IMR-90 (cell line): ENCODE results near the gene BBS1. TPM values are rescaled to one million over a fixed set of nuclear protein-coding genes. Genes with fewer than 3 reads are reported as not detected.
"Not testable (repeated sequence)": the region's sequence is repeated elsewhere in the genome, so short reads cannot be mapped to it uniquely, and the experiment has no call there.

Experiments
- ATAC-seq: fragments of 200-7000 bp; cut with Tn5 transposase; 2 replicates; pipeline ENCODE4 v1.9.1; 2020; ENCODE audit warnings: low read depth, mild to moderate bottlenecking, moderate library complexity
- BruUV-seq: library from RNA; stranded (reverse); fragments of 400-500 nt; replicated peaks from 2 replicates; lab custom pipeline; 2021; lab: Mats Ljungman, UMichigan
- CTCF ChIA-PET: fragments of 300-600 bp; formaldehyde crosslinking; extraction: SDS; loops from one replicate; lab custom pipeline; 2021; ENCODE audit warnings: antibody characterized with exemption; lab: Yijun Ruan, JAX
- POLR2A ChIA-PET: fragments of 300-600 bp; sonication (Branson Sonifier 250); formaldehyde crosslinking; loops from one replicate; lab custom pipeline; 2022; ENCODE audit warnings: antibody characterized with exemption; ENCODE audit not compliant: unreplicated experiment; lab: Charles Lee
- DNase-seq: peaks from one replicate; pipeline ENCODE4 v3.0.0; 2013
- H2AFZ ChIP-seq: replicated peaks from 2 replicates; pipeline ENCODE3; 2013; ENCODE audit warnings: low read length, mild to moderate bottlenecking; ENCODE audit not compliant: poor library complexity
- H2AK5ac ChIP-seq: 2 replicates; pipeline ENCODE4 v1.6.1; 2013; ENCODE audit warnings: low read depth, low read length, inconsistent platforms
- H2AK9ac ChIP-seq: replicated peaks from 2 replicates; pipeline ENCODE3; 2013; ENCODE audit warnings: mild to moderate bottlenecking, low read depth, low read length, moderate library complexity; ENCODE audit not compliant: poor library complexity
- H2BK120ac ChIP-seq: 2 replicates; pipeline ENCODE4 v1.6.1; 2013; ENCODE audit warnings: low read depth, low read length, inconsistent platforms
- H2BK15ac ChIP-seq: 3 replicates; pipeline ENCODE4 v1.6.1; 2013; ENCODE audit warnings: low read depth, low read length, inconsistent platforms
- H2BK20ac ChIP-seq: 2 replicates; pipeline ENCODE4 v1.6.1; 2013; ENCODE audit warnings: low read depth, mild to moderate bottlenecking, inconsistent platforms, low read length, moderate library complexity
- H2BK5ac ChIP-seq: 2 replicates; pipeline ENCODE4 v1.6.1; 2013; ENCODE audit warnings: mild to moderate bottlenecking, low read depth, low read length, inconsistent platforms; ENCODE audit not compliant: poor library complexity, severe bottlenecking
- H3K14ac ChIP-seq: replicated peaks from 2 replicates; pipeline ENCODE4 v1.6.1; 2013; ENCODE audit warnings: low read depth, low read length, inconsistent platforms
- H3K18ac ChIP-seq: 2 replicates; pipeline ENCODE4 v1.6.1; 2013; ENCODE audit warnings: low read depth, low read length, control low read depth
- H3K23ac ChIP-seq: 2 replicates; pipeline ENCODE4 v1.6.1; 2013; ENCODE audit warnings: low read depth, low read length, inconsistent platforms
- H3K27ac ChIP-seq: 2 replicates; pipeline ENCODE4 v1.5.1; 2013; ENCODE audit warnings: mild to moderate bottlenecking, control low read depth, low read length; ENCODE audit not compliant: insufficient read depth
- H3K27me3 ChIP-seq: 2 replicates; pipeline ENCODE4 v1.6.1; 2013; ENCODE audit warnings: low read length; ENCODE audit not compliant: control insufficient read depth, insufficient read depth
- H3K36me3 ChIP-seq: 2 replicates; pipeline ENCODE4 v1.6.1; 2013; ENCODE audit warnings: low read length, mixed read lengths; ENCODE audit not compliant: control insufficient read depth, insufficient read depth
- H3K4ac ChIP-seq: 2 replicates; pipeline ENCODE4 v1.6.1; 2013; ENCODE audit warnings: low read depth, low read length, inconsistent platforms
- H3K4me1 ChIP-seq: 2 replicates; pipeline ENCODE4 v1.6.1; 2013; ENCODE audit warnings: low read length, mixed read lengths; ENCODE audit not compliant: control insufficient read depth, insufficient read depth
- H3K4me2 ChIP-seq: 2 replicates; pipeline ENCODE4 v1.6.1; 2013; ENCODE audit warnings: low read depth, mild to moderate bottlenecking, control low read depth, low read length, moderate library complexity
- H3K4me3 ChIP-seq: 2 replicates; pipeline ENCODE4 v1.5.1; 2013; ENCODE audit warnings: low read depth, mild to moderate bottlenecking, control low read depth, low read length, moderate library complexity; ENCODE audit not compliant: insufficient read depth
- H3K56ac ChIP-seq: 2 replicates; pipeline ENCODE4 v1.6.1; 2013; ENCODE audit warnings: low read length, inconsistent platforms; ENCODE audit not compliant: insufficient read depth; ENCODE audit errors: extremely low read depth
- H3K79me1 ChIP-seq, 2 experiments: 2 replicates each; pipeline ENCODE4 v1.6.1; 2013; ENCODE audit warnings: low read length in 2 of 2, inconsistent platforms in 1 of 2, low read depth in 1 of 2
- H3K9ac ChIP-seq: 2 replicates; pipeline ENCODE4 v1.6.1; 2013; ENCODE audit warnings: low read depth, low read length, control low read depth
- H3K9me1 ChIP-seq: 2 replicates; pipeline ENCODE4 v1.6.1; 2013; ENCODE audit warnings: low read length, inconsistent platforms; ENCODE audit not compliant: insufficient read depth
- H3K9me3 ChIP-seq: 2 replicates; pipeline ENCODE4 v1.6.1; 2013; ENCODE audit warnings: low read length; ENCODE audit not compliant: control insufficient read depth, insufficient read depth
- H4K20me1 ChIP-seq: 2 replicates; pipeline ENCODE4 v1.6.1; 2013; ENCODE audit warnings: low read length, inconsistent platforms; ENCODE audit not compliant: insufficient read depth
- H4K5ac ChIP-seq: 2 replicates; pipeline ENCODE4 v1.6.1; 2013; ENCODE audit warnings: mild to moderate bottlenecking, low read depth, low read length, control low read depth
- H4K8ac ChIP-seq, 2 experiments: 2 replicates each; pipeline ENCODE4 v1.6.1; 2013; ENCODE audit warnings: low read depth in 2 of 2, low read length in 2 of 2, control low read depth in 1 of 2, inconsistent platforms in 1 of 2
- H4K91ac ChIP-seq: 2 replicates; pipeline ENCODE4 v1.6.1; 2013; ENCODE audit warnings: low read depth, low read length, inconsistent platforms; ENCODE audit not compliant: insufficient read depth
- WGBS, 2 experiments: methylation state at CpG; one replicate each; pipeline versions ENCODE4 v1.1.5 to v1.1.7; 2013; ENCODE audit warnings: missing lambda C conversion rate in 2 of 2; ENCODE audit not compliant: insufficient read length in 1 of 2; ENCODE audit errors: extremely low coverage in 2 of 2; 5-methylcytosine and 5-hydroxymethylcytosine counted together
- dilution Hi-C: fragments of 300-500 bp; cut with HindIII; formaldehyde crosslinking; loops from one replicate; pipeline ENCODE4 v1.14.3; 2018; ENCODE audit warnings: low sequenced_read_pairs; ENCODE audit not compliant: unreplicated experiment
- in situ Hi-C: fragments of 300-500 bp; cut with MboI; formaldehyde crosslinking; loops from 3 replicates; pipeline ENCODE4 v1.14.3; 2019; ENCODE audit warnings: low sequenced_read_pairs, inconsistent platforms, mixed read lengths
- intact Hi-C: fragments of 100-400 bp; cut with micrococcal nuclease; formaldehyde crosslinking; loops from 2 replicates; pipeline ENCODE4 v1.10.0; 2022
- polyA plus RNA-seq, 3 experiments: library from polyadenylated mRNA; depleted of rRNA; stranded (reverse); fragments of >200 nt; gene quantifications; 2 replicates each; pipeline ENCODE4 v1.2.3, GENCODE V29; 2012; ENCODE audit warnings: low replicate concordance in 1 of 3
- total RNA-seq: library from RNA; depleted of rRNA; stranded (reverse); fragments of >200 nt; gene quantifications from 2 replicates; pipeline ENCODE4 v1.2.3, GENCODE V29; 2012; rRNA removed

BBS1 gene
- total and polyA plus RNA-seq, 2 of the 4 experiments (the other 2 are of a cell fraction) = 16.5 to 20.6 TPM

GRCh38 chr11:66582565-66583147, 72.2 kb downstream of the BBS1 start:
- H3K4me1 ChIP-seq, dilution Hi-C loops, H4K91ac ChIP-seq, H3K4ac ChIP-seq, BruUV-seq, H3K79me1 ChIP-seq, intact Hi-C loops, H3K4me2 ChIP-seq, H3K14ac ChIP-seq, H3K36me3 ChIP-seq, H2BK15ac ChIP-seq, in situ Hi-C loops, H3K9me1 ChIP-seq, H3K9ac ChIP-seq, H2AK5ac ChIP-seq, H2BK120ac ChIP-seq, H3K56ac ChIP-seq, H3K9me3 ChIP-seq, DNase-seq, H3K18ac ChIP-seq, H2BK5ac ChIP-seq, POLR2A ChIA-PET, H3K23ac ChIP-seq, H4K8ac ChIP-seq, H2AK9ac ChIP-seq, H3K27ac ChIP-seq, H2BK20ac ChIP-seq, H3K27me3 ChIP-seq, H3K4me3 ChIP-seq, CTCF ChIA-PET, H2AFZ ChIP-seq, H4K5ac ChIP-seq, ATAC-seq, H4K20me1 ChIP-seq: not testable (repeated sequence)
- 83% methylated on average over 2 of the region's 3 CpGs; no CpG with 5 or more reads in 1 of the 2 experiments for WGBS, 2 experiments

Other genes with a start within 250 kb of the BBS1 start
- 76.9 and 83.7 TPM in 2 replicates for gene RAB1B, start 242.0 kb upstream of the BBS1 start, total RNA-seq
- gene RAB1B, start 242.0 kb upstream of the BBS1 start, polyA plus RNA-seq (2012; rRNA removed) = 248 and 296 TPM in 2 replicates
- 0.54 and 0.83 TPM in 2 replicates for gene CNIH2, start 232.5 kb upstream of the BBS1 start, total RNA-seq
- gene CNIH2, start 232.5 kb upstream of the BBS1 start, polyA plus RNA-seq (2012; rRNA removed) = 3.4 and 5.2 TPM in 2 replicates
- gene YIF1A, start 221.5 kb upstream of the BBS1 start, total RNA-seq = 128 and 134 TPM in 2 replicates
- 207 and 219 TPM in 2 replicates for gene YIF1A, start 221.5 kb upstream of the BBS1 start, polyA plus RNA-seq (2012; rRNA removed)
- gene TMEM151A, start 218.7 kb upstream of the BBS1 start, total RNA-seq = not detected in 2 replicates
- gene TMEM151A, start 218.7 kb upstream of the BBS1 start, polyA plus RNA-seq (2012; rRNA removed) = 0.03 and 0.07 TPM in 2 replicates
- 19.5 and 25.6 TPM in 2 replicates for gene CD248, start 193.6 kb upstream of the BBS1 start, total RNA-seq
- 209 and 223 TPM in 2 replicates for gene CD248, start 193.6 kb upstream of the BBS1 start, polyA plus RNA-seq (2012; rRNA removed)
- 9.9 and 10.6 TPM in 2 replicates for gene RIN1, start 174.2 kb upstream of the BBS1 start, total RNA-seq
- 20.8 and 27.1 TPM in 2 replicates for gene RIN1, start 174.2 kb upstream of the BBS1 start, polyA plus RNA-seq (2012; rRNA removed)
- gene BRMS1, start 165.5 kb upstream of the BBS1 start, total RNA-seq = 57.9 and 67.2 TPM in 2 replicates
- 48.3 and 51.9 TPM in 2 replicates for gene BRMS1, start 165.5 kb upstream of the BBS1 start, polyA plus RNA-seq (2012; rRNA removed)
- 10.6 and 13.9 TPM in 2 replicates for gene B4GAT1, start 163.0 kb upstream of the BBS1 start, total RNA-seq
- 18.4 and 20.5 TPM in 2 replicates for gene B4GAT1, start 163.0 kb upstream of the BBS1 start, polyA plus RNA-seq (2012; rRNA removed)
- under 0.01 TPM in 2 replicates for gene SLC29A2, start 138.9 kb upstream of the BBS1 start, total RNA-seq
- 0.87 and 1.2 TPM in 2 replicates for gene SLC29A2, start 138.9 kb upstream of the BBS1 start, polyA plus RNA-seq (2012; rRNA removed)
- under 0.01 TPM in 1 of 2 replicates, not detected in the other for gene NPAS4, start 89.6 kb upstream of the BBS1 start, total RNA-seq
- 0.77 and 0.89 TPM in 2 replicates for gene NPAS4, start 89.6 kb upstream of the BBS1 start, polyA plus RNA-seq (2012; rRNA removed)
- 39.2 and 45.5 TPM in 2 replicates for gene MRPL11, start 71.8 kb upstream of the BBS1 start, total RNA-seq
- gene MRPL11, start 71.8 kb upstream of the BBS1 start, polyA plus RNA-seq (2012; rRNA removed) = 45.6 and 46.6 TPM in 2 replicates
- gene PELI3, start 43.7 kb upstream of the BBS1 start, total RNA-seq = 3.9 and 5.0 TPM in 2 replicates
- gene PELI3, start 43.7 kb upstream of the BBS1 start, polyA plus RNA-seq (2012; rRNA removed) = 6.3 and 6.5 TPM in 2 replicates
- gene DPP3, start 30.2 kb upstream of the BBS1 start, total RNA-seq = 51.8 and 52.8 TPM in 2 replicates
- gene DPP3, start 30.2 kb upstream of the BBS1 start, polyA plus RNA-seq (2012; rRNA removed) = 66.3 and 90.3 TPM in 2 replicates
- 3.2 and 3.6 TPM in 2 replicates for gene ZDHHC24, start 35.4 kb downstream of the BBS1 start, total RNA-seq
- gene ZDHHC24, start 35.4 kb downstream of the BBS1 start, polyA plus RNA-seq (2012; rRNA removed) = 10.9 and 18.1 TPM in 2 replicates
- under 0.01 TPM in 2 replicates for gene ACTN3, start 36.3 kb downstream of the BBS1 start, total RNA-seq
- 0.05 and 0.06 TPM in 2 replicates for gene ACTN3, start 36.3 kb downstream of the BBS1 start, polyA plus RNA-seq (2012; rRNA removed)
- gene CTSF, start 58.0 kb downstream of the BBS1 start, total RNA-seq = 3.6 and 4.1 TPM in 2 replicates
- gene CTSF, start 58.0 kb downstream of the BBS1 start, polyA plus RNA-seq (2012; rRNA removed) = 15.2 and 16.0 TPM in 2 replicates
- gene CCDC87, start 82.4 kb downstream of the BBS1 start, total RNA-seq = under 0.01 and 0.18 TPM in 2 replicates
- 0.14 and 0.19 TPM in 2 replicates for gene CCDC87, start 82.4 kb downstream of the BBS1 start, polyA plus RNA-seq (2012; rRNA removed)
- gene CCS, start 82.5 kb downstream of the BBS1 start, total RNA-seq = 20.1 and 21.4 TPM in 2 replicates
- 53.0 and 54.6 TPM in 2 replicates for gene CCS, start 82.5 kb downstream of the BBS1 start, polyA plus RNA-seq (2012; rRNA removed)
- 9.3 and 12.2 TPM in 2 replicates for gene RBM14, start 106.0 kb downstream of the BBS1 start, total RNA-seq
- 31.1 and 34.8 TPM in 2 replicates for gene RBM14, start 106.0 kb downstream of the BBS1 start, polyA plus RNA-seq (2012; rRNA removed)
- gene RBM4, start 128.1 kb downstream of the BBS1 start, total RNA-seq = 175 and 198 TPM in 2 replicates
- 165 and 176 TPM in 2 replicates for gene RBM4, start 128.1 kb downstream of the BBS1 start, polyA plus RNA-seq (2012; rRNA removed)
- gene RBM4B, start 167.3 kb downstream of the BBS1 start, total RNA-seq = 23.1 and 25.6 TPM in 2 replicates
- 21.1 and 26.7 TPM in 2 replicates for gene RBM4B, start 167.3 kb downstream of the BBS1 start, polyA plus RNA-seq (2012; rRNA removed)
- gene SPTBN2, start 218.6 kb downstream of the BBS1 start, total RNA-seq = 0.18 and 0.56 TPM in 2 replicates
- 0.41 and 0.57 TPM in 2 replicates for gene SPTBN2, start 218.6 kb downstream of the BBS1 start, polyA plus RNA-seq (2012; rRNA removed)